A549 (cell line): ENCODE measurements around the gene AQR. TPM values are rescaled to one million over a fixed set of nuclear protein-coding genes. Genes with fewer than 3 reads are reported as not detected.

ENCODE experiments used
- ATAC-seq, 2 experiments: fragments of 200-7000 bp in 1 of 2; fragments of >200 bp in 1 of 2; cut with Nextera tagmentation in 1 of 2; cut with Tn5 transposase in 1 of 2; 3 replicates each; pipeline versions ENCODE4 v1.8.0 to v1.9.1; 2018 to 2020; ENCODE audit warnings: mild to moderate bottlenecking in 1 of 2, moderate library complexity in 1 of 2
- CTCF ChIA-PET: fragments of 300-600 bp; sonication (Branson Sonifier 250); formaldehyde crosslinking; extraction: SDS; loops from one replicate; lab custom pipeline; 2021; ENCODE audit warnings: antibody characterized with exemption, inconsistent platforms; lab: Yijun Ruan, JAX
- POLR2A ChIA-PET: fragments of 350-600 bp; formaldehyde crosslinking; extraction: SDS; loops from one replicate; lab custom pipeline; 2021; ENCODE audit warnings: antibody characterized with exemption, inconsistent platforms; lab: Yijun Ruan, JAX
- DNase-seq, 2 experiments: peaks; one replicate each; pipeline versions ENCODE4 v3.0.0 to v3.0.0-alpha.2; 2011 to 2016; ENCODE audit warnings: low read depth in 1 of 2, low spot score in 1 of 2
- FAIRE-seq: peaks from 2 replicates; lab custom pipeline; 2011; peaks lifted over from hg19 to GRCh38; lab: Jason Lieb, UNC
- H3K27ac ChIP-seq, 2 experiments: fragments of >200 bp; sonication (Bioruptor Twin); formaldehyde crosslinking; 3 replicates each; pipeline ENCODE4 v1.5.1; 2016 to 2017
- H3K4me1 ChIP-seq: fragments of >200 bp; sonication (Bioruptor Twin); formaldehyde crosslinking; 3 replicates; pipeline ENCODE4 v1.6.1; 2016
- H3K4me2 ChIP-seq: fragments of >200 bp; sonication (Bioruptor Twin); formaldehyde crosslinking; 3 replicates; pipeline ENCODE4 v1.6.1; 2016
- H3K4me3 ChIP-seq: fragments of >200 bp; sonication (Bioruptor Twin); formaldehyde crosslinking; 3 replicates; pipeline ENCODE4 v1.5.1; 2016
- H3K9me3 ChIP-seq: fragments of >200 bp; sonication (Bioruptor Twin); formaldehyde crosslinking; 3 replicates; pipeline ENCODE4 v1.6.1; 2016
- ATOH8 ChIP-seq: fragments of 250-450 bp; sonication (Bioruptor Pico); IDR thresholded peaks from 2 replicates; pipeline ENCODE4 v1.5.0; 2020; ENCODE audit warnings: low read depth, mild to moderate bottlenecking, moderate library complexity
- BCL3 ChIP-seq: fragments of >200 bp; sonication (Bioruptor Twin); formaldehyde crosslinking; IDR thresholded peaks from 3 replicates; pipeline ENCODE4 v1.6.1; 2016
- CEBPB ChIP-seq, 2 experiments: fragments of >200 bp in 1 of 2; sonication (Bioruptor Twin) in 1 of 2; formaldehyde crosslinking in 1 of 2; IDR thresholded peaks; 2 replicates each; pipeline ENCODE4 v1.6.1; 2012 to 2016
- CTCF ChIP-seq: fragments of >200 bp; sonication (Bioruptor Twin); formaldehyde crosslinking; IDR thresholded peaks from 3 replicates; pipeline ENCODE4 v1.5.1; 2016
- E2F6 ChIP-seq: IDR thresholded peaks from 2 replicates; pipeline ENCODE4 v1.6.1; 2012; ENCODE audit warnings: low read depth, borderline replicate concordance
- ESRRA ChIP-seq: fragments of 150-350 bp; IDR thresholded peaks from 2 replicates; pipeline ENCODE4 v1.6.1; 2014; ENCODE audit warnings: mild to moderate bottlenecking, low read length, borderline replicate concordance
- FOXS1 ChIP-seq: fragments of 250-450 bp; sonication (Bioruptor Pico); IDR thresholded peaks from 2 replicates; pipeline ENCODE4 v1.5.0; 2020; ENCODE audit warnings: mild to moderate bottlenecking, moderate library complexity
- GATA3 ChIP-seq: IDR thresholded peaks from 2 replicates; pipeline ENCODE4 v1.6.1; 2012; ENCODE audit warnings: borderline replicate concordance
- HMGXB4 ChIP-seq: fragments of 250-450 bp; sonication (Bioruptor Pico); IDR thresholded peaks from 2 replicates; pipeline ENCODE4 v1.5.0; 2021; ENCODE audit warnings: mild to moderate bottlenecking, moderate library complexity, borderline replicate concordance
- HOXB13 ChIP-seq: fragments of 250-450 bp; sonication (Bioruptor Pico); IDR thresholded peaks from 2 replicates; pipeline ENCODE4 v1.5.0; 2020; ENCODE audit warnings: low read depth, mild to moderate bottlenecking, moderate library complexity
- HOXB5 ChIP-seq: fragments of 250-450 bp; sonication (Bioruptor Pico); IDR thresholded peaks from 2 replicates; pipeline ENCODE4 v1.5.0; 2020; ENCODE audit warnings: mild to moderate bottlenecking, moderate library complexity
- JUN ChIP-seq, 2 experiments: fragments of >200 bp; sonication (Bioruptor Twin); formaldehyde crosslinking; IDR thresholded peaks; 2 replicates in 1 of 2; 3 replicates in 1 of 2; pipeline ENCODE4 v1.6.1; 2016 to 2017
- KDM5A ChIP-seq: fragments of 200-600 bp; sonication (generic); IDR thresholded peaks from 2 replicates; pipeline ENCODE4 v1.6.1; 2016; ENCODE audit warnings: antibody characterized with exemption, mild to moderate bottlenecking
- MAFK ChIP-seq: fragments of 450-650 bp; IDR thresholded peaks from 2 replicates; pipeline ENCODE4 v1.6.1; 2014; ENCODE audit not compliant: partially characterized antibody
- MAX ChIP-seq: IDR thresholded peaks from 2 replicates; pipeline ENCODE4 v1.6.1; 2012
- MAZ ChIP-seq: fragments of 150-350 bp; IDR thresholded peaks from 2 replicates; pipeline ENCODE4 v1.6.1; 2014; ENCODE audit warnings: antibody characterized with exemption, low read depth, low read length, borderline replicate concordance
- MYC ChIP-seq: IDR thresholded peaks from 2 replicates; pipeline ENCODE4 v1.6.1; 2012; ENCODE audit warnings: mild to moderate bottlenecking, inconsistent platforms, low read length, improper control_type of control experiment, borderline replicate concordance
- PBX3 ChIP-seq: IDR thresholded peaks from 2 replicates; pipeline ENCODE4 v1.6.1; 2012
- PHF8 ChIP-seq: fragments of 200-600 bp; sonication (generic); IDR thresholded peaks from 2 replicates; pipeline ENCODE4 v1.6.1; 2016; ENCODE audit warnings: low read depth, mild to moderate bottlenecking, antibody characterized with exemption, moderate library complexity, borderline replicate concordance
- POLR2A ChIP-seq: IDR thresholded peaks from 2 replicates; pipeline ENCODE4 v1.6.1; 2012; ENCODE audit warnings: mild to moderate bottlenecking, low read length
- RCOR1 ChIP-seq: fragments of 150-350 bp; IDR thresholded peaks from 2 replicates; pipeline ENCODE4 v1.6.1; 2014; ENCODE audit warnings: antibody characterized with exemption, low read length, low read depth
- RFX5 ChIP-seq: fragments of 450-650 bp; IDR thresholded peaks from 2 replicates; pipeline ENCODE4 v1.7.1; 2014; ENCODE audit warnings: antibody characterized with exemption, mild to moderate bottlenecking, moderate library complexity
- TP53 ChIP-seq: fragments of 250-450 bp; sonication (Bioruptor Pico); IDR thresholded peaks from 2 replicates; pipeline ENCODE4 v1.5.0; 2021; ENCODE audit warnings: mild to moderate bottlenecking, moderate library complexity
- USF2 ChIP-seq: fragments of 450-650 bp; IDR thresholded peaks from 2 replicates; pipeline ENCODE4 v1.6.1; 2014; ENCODE audit warnings: antibody characterized with exemption
- WGBS: methylation state at CpG from one replicate; pipeline ENCODE4 v1.1.6; 2017; ENCODE audit errors: missing lambda C conversion rate; 5-methylcytosine and 5-hydroxymethylcytosine counted together
- polyA plus RNA-seq, 4 experiments: library from polyadenylated mRNA; depleted of rRNA in 3 of 4; stranded (reverse); fragments of >200 nt; fragmentation: RNase III in 1 of 4; extraction: RNeasy Plus Mini Kit Qiagen cat#74134 plus additional on column Dnase treatment in 1 of 4; gene quantifications; 2 replicates in 3 of 4; 3 replicates in 1 of 4; pipeline ENCODE4 v1.2.3, GENCODE V29; 2011 to 2017

The AQR gene
- polyA plus RNA-seq, 2 of the 4 experiments (the other 2 are of a cell fraction) = 22.3 to 58.5 TPM

GRCh38 chr15:34993412-34993811 is 23.9 kb upstream of the AQR start (continued):
- no peak for TF ChIP-seq BCL3

- FAIRE-seq = no peak
- peak within 1 kb of the TSS; percentile 88 for H3K4me2 ChIP-seq
- H3K4me1 ChIP-seq = peaks cover 28% of the 10 kb centered on the region
- H3K4me3 ChIP-seq = peak within 1 kb of the TSS; percentile 96
- DNase-seq = peak; percentile 87 to 89
- POLR2A ChIA-PET = interaction anchor here (0.6 to 3.0 kb wide), 18 partner anchors 11 to 1021 kb away, joined by 3 to 104 read pairs (median 4); partner anchors contain the start of genes AQR and SLC12A6
- 0% methylated on average over 44 of the region's 60 CpGs for WGBS
- CTCF ChIA-PET = interaction anchor here (0.6 to 2.6 kb wide), 3 partner anchors 13 to 18 kb away, joined by 3 to 15 read pairs (median 9); partner anchors contain the start of gene AQR
- peak within 1 kb of the TSS; percentile 95 to 98 for H3K27ac ChIP-seq
- ATAC-seq = peak; percentile 89 to 94
- no peaks in the 10 kb centered on the region for H3K9me3 ChIP-seq
- 0 out of 2 replicates have a peak, but pooled peaks have one; percentile 8 for TF ChIP-seq FOXS1 (CRISPR knock-in tag)
- TF ChIP-seq HMGXB4 = peak; percentile 65; the same call in 1 of the 2 replicates
- TF ChIP-seq GATA3 = peak; percentile 44; the same call in 1 of the 2 replicates
- TF ChIP-seq MYC = peak; percentile 88
- 0 out of 2 replicates have a peak, but pooled peaks have one; percentile 65 for TF ChIP-seq HOXB5 (CRISPR knock-in tag)
- TF ChIP-seq JUN (IDR thresholded peaks at IDR 0.05) = peak; percentile 83 to 98; a peak in 4 of 5 replicates
- no peak; the same call in 1 of the 2 replicates for TF ChIP-seq TP53 (CRISPR knock-in tag)
- TF ChIP-seq RFX5 = peak; percentile 45
- TF ChIP-seq MAZ = peak; percentile 69; the same call in 1 of the 2 replicates
- TF ChIP-seq USF2 = no peak
- no peak for TF ChIP-seq HOXB13 (CRISPR knock-in tag)
- TF ChIP-seq PHF8 = peak; percentile 85; the same call in 1 of the 2 replicates
- peak; percentile 90 for TF ChIP-seq BCL3
- no peak for TF ChIP-seq CTCF
- peak; percentile 27; the same call in 1 of the 2 replicates for TF ChIP-seq ESRRA
- 0 out of 4 replicates have a peak, but pooled peaks of 1 of the 2 experiments have one; percentile 12 for TF ChIP-seq CEBPB (IDR thresholded peaks at IDR 0.05)
- TF ChIP-seq MAX = peak; percentile 93
- no peak for TF ChIP-seq RCOR1
- TF ChIP-seq ATOH8 (CRISPR knock-in tag) = no peak
- TF ChIP-seq KDM5A = peak; percentile 61; the same call in 1 of the 2 replicates
- peak; percentile 71 for TF ChIP-seq E2F6
- TF ChIP-seq PBX3 = 0 out of 2 replicates have a peak, but pooled peaks have one; percentile 65
- peak; percentile 98 for TF ChIP-seq POLR2A
- TF ChIP-seq MAFK = peak; percentile 86
Measured at GRCh38 chr15:34988027-34988902, 18.7 kb upstream of the AQR start, which contains the start of gene ZNF770. TSS of gene ZNF770 (minus strand) at chr15:34988287. CDS start at chr15:34983434, 4,853 bp downstream.
